GM18517 (cell line): ENCODE measurements around the gene CFI.

ENCODE experiments used
- ATAC-seq: cut with Tn5 transposase; IDR thresholded peaks from one replicate; pipeline ENCODE4 v1.9.1; 2021; ENCODE audit warnings: mild to moderate bottlenecking, moderate library complexity; ENCODE audit not compliant: unreplicated experiment

The CFI gene

DNA sequence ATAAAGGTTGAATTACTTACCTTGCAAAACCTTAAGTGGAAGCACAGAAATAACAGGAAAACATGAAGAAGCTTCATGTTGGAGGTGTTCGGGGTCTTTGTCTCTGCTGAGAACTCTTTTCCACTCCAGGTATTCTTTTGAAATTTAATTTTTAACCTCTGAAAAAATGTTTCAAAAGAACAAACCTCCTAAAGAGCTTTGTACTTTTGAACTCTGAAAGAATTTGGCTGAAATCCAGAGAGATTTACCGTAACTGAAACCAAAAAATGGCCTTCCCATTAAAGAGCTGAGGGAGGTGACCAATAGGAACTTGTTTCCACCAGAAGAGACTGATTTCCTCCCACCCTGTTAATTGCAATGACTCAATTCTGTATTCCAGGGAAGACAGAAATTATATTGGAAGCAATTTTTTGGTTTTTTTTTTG, at the start of gene CFI:
TSS of gene CFI (minus strand) at position 105 of the 425 bp plus-strand sequence. CDS start at position 77, 28 bp downstream.
- ATAC-seq = no peak

DNA sequence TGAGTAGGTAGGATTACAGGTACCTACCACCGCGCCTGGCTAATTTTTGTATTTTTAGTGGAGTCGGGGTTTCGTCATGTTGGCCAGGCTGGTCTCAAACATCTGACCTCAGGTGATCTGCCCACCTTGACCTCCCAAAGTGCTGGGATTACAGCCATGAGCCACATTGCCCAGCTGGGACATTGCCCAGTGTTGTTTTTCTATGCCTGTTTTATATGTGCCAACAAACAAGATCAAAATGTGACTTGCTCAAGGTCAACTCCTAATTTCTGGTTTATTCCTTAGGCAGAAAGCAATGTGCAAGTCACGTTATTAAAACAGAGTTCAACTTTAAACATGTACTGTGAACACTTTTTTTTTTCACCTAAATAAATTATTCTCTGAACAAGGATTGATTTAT, 48.8 kb upstream of the CFI start:
- ATAC-seq = no peak

- no peak for ATAC-seq
Observed at GRCh38 chr4:109848501-109848900, 46.7 kb upstream of the CFI start.

DNA sequence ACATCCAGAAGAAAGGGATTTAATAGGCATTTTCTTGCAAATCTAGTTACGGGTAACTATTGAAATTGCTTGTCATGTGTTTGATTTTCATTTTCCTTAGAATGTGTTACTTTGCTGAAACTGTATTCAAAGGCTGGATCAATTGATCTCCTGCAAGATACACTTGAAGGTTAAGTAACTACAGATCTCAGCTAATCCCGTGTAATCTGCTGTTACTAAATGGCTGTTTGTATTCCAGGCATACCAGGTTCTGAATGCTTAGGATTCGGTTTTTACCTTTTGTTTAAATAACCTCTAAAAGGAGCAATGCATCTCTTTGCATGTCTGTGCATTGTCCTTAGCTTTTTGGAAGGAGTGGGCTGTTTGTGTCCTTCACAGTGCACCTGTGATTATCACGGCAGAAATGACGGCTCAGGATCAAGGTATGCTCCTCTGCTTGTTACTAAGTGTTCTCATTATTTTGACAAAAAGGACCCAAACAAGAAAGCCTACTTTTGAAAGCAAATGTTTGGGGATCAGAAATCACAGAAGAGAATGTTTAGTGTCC, 46.2 kb upstream of the CFI start, which contains the start of gene LRIT3:
TSS of gene LRIT3 (plus strand) at position 212 of the 547 bp plus-strand sequence. CDS start at position 307, 95 bp downstream.
- ATAC-seq = no peak

DNA sequence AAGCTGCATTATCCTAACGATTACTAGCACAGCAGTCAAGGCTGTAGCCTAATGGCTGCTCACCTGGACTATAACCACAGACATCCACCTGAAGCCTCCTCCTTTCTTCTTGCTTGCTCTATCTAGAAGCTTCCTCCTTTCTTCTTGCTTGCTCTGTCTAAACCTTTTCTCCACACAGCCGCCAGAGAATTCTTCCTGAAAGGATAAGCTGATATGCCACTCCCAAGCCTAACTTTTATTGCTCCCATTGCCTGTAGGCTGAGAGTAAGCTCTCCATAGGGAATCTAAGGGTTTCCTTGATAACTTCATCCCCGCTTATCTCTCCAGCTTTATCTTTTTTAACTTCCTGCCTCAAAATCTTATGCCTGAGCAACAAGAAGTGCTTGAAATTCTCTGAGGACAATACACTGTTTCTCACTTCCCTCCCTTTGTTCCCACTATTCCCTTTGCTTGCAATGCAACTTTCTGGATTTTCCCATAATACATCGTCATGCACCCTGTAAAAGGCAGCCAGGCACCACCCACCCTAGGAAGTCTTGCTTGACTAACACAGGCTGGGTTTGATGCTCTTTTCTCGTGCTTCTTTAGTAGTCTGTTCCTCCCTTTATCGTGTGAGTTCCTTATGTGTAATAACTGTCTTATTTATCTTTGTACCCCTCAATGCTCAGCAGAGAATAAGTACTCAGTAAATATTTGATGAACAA, 44.7 kb upstream of the CFI start:
- ATAC-seq = no peak

GRCh38 chr4:109836985-109837384, 35.2 kb upstream of the CFI start:
- ATAC-seq = no peak

GRCh38 chr4:109833756-109834155, 32.0 kb upstream of the CFI start:
- no peak for ATAC-seq

GRCh38 chr4:109827672-109828071, 25.9 kb upstream of the CFI start, which contains the start of gene RRH:
Gene RRH (plus strand): TSS chr4:109827972. CDS start chr4:109828028, 56 bp downstream.
- ATAC-seq = no peak

DNA sequence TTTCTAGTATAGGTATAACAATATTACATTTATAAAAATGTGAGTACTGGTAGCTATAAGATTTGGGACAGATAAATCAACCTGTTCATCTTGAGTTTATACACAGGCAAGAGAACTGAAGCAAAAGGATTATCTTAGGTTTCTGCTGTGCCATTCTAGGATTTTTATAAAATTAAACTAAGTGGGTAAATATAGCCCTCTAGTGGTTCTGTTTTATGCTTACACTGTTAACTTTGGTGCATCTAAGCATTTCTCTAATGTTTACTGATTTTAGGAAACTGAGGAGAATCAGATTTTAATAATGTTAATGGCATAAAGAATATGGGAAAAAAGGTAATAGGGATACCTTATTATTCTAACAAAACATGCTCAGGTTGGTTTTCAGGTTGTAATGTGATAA, 24.9 kb upstream of the CFI start:
- ATAC-seq = no peak

GRCh38 chr4:109821185-109821584, 19.4 kb upstream of the CFI start:
- ATAC-seq = no peak

GRCh38 chr4:109820563-109820962, 18.8 kb upstream of the CFI start:
- no peak for ATAC-seq

GRCh38 chr4:109818268-109818667, 16.5 kb upstream of the CFI start:
- no peak for ATAC-seq

DNA sequence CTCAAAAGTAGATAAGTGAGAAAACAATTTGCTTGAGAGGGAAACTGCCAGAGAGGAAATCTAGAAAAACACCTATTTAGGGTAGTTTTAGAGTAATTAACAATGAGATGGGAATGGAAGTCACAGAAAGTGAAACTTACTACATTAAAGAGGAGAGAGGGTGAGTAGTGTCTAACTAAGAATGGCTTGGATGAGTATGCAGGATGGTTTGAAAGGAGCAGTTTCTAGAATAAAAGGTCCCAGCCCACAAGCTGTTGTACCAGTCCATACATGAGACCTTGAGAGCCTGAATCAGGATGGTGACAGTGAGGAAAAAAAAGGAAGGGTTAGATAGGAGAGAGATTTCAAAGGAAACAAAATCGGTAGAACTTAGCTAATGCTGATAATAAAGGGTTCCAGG, 15.1 kb upstream of the CFI start:
- no peak for ATAC-seq

DNA sequence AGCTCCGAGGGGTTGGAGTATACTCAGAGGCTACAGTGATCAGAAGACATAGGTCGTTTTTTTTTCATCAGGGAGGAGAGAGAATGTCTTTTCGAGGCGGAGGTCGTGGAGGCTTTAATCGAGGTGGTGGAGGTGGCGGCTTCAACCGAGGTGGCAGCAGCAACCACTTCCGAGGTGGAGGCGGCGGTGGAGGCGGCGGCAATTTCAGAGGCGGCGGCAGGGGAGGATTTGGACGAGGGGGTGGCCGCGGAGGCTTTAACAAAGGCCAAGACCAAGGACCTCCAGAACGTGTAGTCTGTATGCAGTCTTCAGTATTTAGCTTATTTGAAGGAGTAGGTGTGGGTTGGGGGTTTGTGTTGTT, 14.3 kb upstream of the CFI start:
- ATAC-seq = no peak

DNA sequence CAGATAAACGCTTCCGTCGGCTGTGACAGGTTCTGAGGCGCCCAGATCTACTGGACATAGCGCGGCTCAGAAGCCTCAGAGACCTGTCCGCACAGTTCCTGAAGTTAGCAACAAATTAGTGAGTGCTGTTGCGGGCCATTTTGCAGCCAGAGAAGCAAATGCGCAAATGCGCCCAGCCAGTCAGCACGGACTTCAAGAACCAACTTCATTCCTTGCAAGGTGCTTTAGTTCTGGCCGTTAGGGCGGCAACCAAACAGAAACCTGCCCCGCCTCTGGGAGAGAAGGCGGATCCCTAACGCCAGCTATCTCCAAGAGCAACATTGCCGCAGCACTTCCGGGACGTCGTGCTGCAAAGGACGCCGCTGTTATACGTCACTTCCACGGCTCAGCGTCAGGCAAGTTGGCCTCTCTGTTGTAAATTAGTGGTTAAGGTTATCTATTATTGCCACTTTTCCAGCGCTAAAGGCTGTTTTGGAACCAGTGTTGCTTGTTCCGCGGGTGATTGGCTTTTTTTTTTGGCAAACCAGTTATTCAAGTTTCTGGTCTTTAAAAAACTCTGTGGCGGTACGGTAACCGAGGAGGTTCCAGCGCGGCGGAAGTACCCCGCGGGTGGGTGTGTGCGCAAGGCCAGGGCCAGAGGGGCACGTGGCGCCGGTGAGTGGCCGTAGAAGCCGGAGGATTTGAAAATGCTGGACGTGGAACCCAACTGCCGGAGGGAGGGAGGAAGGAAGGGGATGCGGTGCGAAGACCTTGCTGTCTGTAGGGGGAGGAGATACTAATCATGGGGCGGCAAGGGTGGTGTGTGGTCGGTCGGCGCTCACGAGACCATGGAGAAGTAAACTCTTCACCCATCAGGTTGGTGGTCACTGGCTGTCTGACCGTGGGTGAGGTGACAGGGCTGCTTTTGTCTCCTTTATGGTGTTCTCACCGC, 13.6 kb upstream of the CFI start, which contains the start of gene GAR1:
TSS of gene GAR1 (plus strand) at position 612 of the 931 bp plus-strand sequence. CDS start 403 bp downstream, outside the sequence.
- peak; percentile 99 for ATAC-seq

- ATAC-seq = no peak
Observed at GRCh38 chr4:109811707-109812106, 9.9 kb upstream of the CFI start.

DNA sequence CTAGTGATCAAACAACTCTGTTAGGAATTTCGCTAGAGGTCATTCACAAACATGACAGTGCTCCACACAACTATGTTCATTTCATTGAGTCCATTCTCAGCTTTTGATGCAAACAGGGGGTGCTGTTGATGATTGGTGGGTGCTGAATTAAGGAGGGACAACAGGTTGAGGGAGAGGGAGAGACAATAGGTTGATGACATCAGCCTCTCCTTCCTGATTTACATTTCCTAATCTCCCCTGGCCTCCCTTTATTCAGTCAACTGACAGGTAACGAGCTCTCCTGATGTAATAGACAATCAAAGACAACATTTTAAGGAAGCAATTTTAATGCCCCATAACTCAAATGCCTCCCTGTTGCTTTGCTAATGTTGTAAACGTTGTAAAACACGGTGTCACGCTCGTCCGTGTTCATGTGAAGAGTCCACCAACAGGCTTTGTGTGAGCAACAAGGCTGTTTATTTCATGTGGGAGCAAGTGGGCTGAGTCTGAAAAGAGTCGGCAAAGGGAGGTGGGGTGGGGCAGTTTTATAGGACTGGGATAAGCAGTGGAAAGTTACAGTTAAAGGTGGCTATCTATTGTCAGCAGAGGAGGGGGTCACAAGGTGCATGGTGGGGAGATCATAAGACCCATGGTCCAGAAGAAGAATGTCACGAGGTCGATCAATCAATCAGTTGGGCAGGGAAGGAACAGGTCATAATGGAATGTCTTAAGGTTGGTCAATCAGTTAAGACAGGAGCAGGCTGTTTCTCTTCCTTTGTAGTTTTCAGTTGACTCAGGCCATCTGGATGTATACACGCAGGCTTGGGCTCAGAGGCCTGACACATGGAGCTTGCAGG, 9.0 kb upstream of the CFI start:
- no peak for ATAC-seq

- ATAC-seq = no peak
Observed at GRCh38 chr4:109809655-109810054, 7.9 kb upstream of the CFI start.

DNA sequence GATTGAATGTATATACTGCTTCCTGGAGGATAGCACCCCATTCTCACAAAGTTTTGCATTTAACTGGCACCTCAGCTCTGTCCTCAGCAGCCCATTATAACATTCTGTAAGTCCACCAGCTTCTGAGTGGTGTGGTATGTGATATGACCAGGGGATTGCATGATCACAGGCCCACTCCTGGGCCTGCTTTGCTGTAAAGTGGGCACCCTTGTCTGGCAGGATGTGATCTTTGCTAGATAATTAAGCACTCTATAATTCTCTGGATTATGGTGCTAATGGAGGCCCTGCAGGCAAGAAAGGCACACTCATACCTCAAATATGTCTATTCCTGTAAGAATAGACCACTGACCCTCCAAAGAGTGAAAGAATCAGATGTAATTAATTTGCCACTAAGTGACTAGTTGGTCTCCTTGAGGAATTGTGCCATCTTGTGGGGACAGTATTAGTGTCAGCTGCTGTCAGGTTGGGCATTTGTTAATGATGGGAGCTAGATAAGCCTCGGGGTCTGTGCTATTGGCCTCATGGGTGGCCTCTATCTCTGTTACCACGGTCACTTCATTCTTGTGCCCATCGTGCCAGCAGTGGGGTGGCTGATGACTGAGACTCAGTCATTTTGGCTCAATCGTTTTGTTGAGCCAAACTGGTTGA, 2.2 kb upstream of the CFI start:
- peak; percentile 79 for ATAC-seq
